ENCODE data around the gene SNRNP35.
"Not testable (repeated sequence)": the region's sequence is repeated elsewhere in the genome, so short reads cannot be mapped to it uniquely, and the experiment has no call there.

The SNRNP35 gene

DNA sequence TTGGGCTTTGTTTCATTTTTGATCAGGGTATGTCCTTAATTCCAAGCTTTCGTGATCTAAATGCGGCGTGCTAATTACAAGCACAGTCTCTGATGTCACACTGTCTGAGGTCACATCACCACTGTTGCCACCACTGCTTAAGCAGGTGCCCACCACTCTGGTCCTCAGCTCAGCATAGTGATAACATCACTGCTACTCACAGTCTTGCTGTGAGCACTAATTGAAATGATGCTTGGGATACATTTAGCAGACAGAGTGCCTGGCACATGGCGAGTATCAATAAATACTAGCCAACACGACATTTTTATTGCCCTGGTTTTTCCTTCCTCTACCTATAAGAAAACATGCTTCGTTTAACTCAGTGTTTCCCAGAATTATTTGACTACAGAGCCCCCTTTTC lies 29.3 kb upstream of the SNRNP35 start:
- TF ChIP-seq, protein P1, sequence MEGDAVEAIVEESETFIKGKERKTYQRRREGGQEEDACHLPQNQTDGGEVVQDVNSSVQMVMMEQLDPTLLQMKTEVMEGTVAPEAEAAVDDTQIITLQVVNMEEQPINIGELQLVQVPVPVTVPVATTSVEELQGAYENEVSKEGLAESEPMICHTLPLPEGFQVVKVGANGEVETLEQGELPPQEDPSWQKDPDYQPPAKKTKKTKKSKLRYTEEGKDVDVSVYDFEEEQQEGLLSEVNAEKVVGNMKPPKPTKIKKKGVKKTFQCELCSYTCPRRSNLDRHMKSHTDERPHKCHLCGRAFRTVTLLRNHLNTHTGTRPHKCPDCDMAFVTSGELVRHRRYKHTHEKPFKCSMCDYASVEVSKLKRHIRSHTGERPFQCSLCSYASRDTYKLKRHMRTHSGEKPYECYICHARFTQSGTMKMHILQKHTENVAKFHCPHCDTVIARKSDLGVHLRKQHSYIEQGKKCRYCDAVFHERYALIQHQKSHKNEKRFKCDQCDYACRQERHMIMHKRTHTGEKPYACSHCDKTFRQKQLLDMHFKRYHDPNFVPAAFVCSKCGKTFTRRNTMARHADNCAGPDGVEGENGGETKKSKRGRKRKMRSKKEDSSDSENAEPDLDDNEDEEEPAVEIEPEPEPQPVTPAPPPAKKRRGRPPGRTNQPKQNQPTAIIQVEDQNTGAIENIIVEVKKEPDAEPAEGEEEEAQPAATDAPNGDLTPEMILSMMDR (conservative IDR thresholded peaks at IDR 0.05; ENCODE audit: low read depth), result no peak
- no peak for DNase-seq (ENCODE audit: low spot score)
- ChIA-PET CTCF (no interaction called here), POLR2A (ENCODE audit: low non-redundant PET) (no interaction called here)
- no peak overlapping the region for H3K27ac ChIP-seq

DNA sequence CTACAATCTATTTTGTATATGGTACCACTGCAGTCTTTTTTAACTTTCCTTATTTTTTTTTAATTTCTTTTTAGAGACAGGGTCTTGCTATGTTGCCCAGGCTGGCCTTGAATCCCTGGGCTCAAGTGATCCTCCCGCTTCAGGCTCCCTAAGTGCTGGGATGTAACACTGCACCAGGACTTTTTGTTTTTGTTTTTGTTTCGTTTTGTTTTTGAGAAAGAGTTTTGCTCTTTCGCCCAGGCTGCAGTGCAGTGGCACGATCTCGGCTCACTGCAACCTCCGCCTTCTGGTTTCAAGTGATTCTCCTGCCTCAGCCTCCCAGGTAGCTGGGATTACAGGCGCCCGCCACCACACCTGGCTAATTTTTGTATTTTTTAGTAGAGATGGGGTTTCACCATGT lies 28.8 kb upstream of the SNRNP35 start:
- DNase-seq (ENCODE audit: low spot score); CTCF ChIA-PET; H3K27ac ChIP-seq; POLR2A ChIA-PET (ENCODE audit: low non-redundant PET): not testable (repeated sequence)

DNA sequence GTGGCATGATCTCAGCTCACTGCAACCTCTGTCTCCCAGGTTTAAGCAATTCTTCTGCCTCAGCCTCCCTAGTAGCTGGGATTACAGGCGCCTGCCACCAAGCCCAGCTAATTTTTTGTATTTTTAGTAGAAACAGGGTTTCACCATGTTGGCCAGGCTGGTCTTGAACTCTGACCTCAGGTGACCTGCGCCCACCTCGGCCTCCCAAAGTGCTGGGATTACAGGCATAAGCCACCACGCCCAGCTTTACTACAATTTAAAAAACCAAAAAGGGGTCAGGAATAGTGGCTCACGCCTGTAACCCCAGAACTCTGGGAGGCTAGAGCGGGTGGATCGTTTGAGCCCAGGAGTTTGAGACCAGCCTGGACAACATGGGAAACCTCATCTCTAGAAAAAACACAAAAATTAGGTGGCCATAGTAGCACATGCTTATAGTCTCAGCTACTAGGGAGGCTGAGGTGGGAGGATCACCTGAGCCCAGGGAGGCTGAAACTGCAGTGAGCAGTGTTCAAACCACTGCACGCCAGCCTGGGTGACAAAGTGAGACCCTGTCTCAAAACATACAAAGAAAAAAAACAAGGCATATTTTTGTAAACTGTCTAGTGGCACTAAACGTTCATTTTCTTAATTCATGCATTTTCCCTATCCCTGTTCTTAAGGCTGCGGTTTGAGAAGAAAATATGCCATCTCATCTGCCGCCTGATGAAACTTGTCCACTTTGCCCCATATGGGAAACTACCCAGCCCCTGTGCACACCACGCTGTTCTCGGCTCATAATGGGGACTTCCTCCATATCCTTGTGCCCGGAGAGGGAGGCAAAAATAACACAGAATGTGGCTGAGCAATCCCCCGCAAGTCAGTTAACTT lies 25.8 kb upstream of the SNRNP35 start:
- CTCF ChIA-PET, result interaction anchor here (0.5 to 0.7 kb wide), 2 partner anchors 10 to 95 kb away, joined by 7 to 13 read pairs; no protein-coding TSS in a partner anchor
- POLR2A ChIA-PET (ENCODE audit: low non-redundant PET); DNase-seq (ENCODE audit: low spot score): not testable (repeated sequence)
- peak overlapping the region; percentile 51 for H3K27ac ChIP-seq

DNA sequence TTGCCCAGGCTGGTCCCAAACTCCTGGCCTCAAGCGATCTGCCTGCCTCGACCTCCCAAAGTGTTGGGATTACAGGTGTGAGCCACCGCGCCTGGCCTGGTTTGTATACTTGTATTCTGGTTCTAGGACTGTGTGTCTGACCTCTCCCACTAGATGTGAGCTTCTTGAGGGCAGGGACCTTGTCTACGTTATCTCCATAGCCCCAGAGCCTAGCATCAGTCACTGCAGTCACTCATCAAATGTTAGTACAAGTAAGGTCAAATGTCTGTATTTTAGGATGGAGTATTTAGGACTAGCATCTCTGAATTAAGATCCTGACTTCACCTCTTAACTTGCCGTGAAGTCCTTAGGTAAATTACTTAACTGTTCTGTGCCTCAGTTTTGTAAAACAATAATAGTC lies 24.3 kb upstream of the SNRNP35 start:
- ChIA-PET POLR2A (ENCODE audit: low non-redundant PET) (interaction anchor here (0.5 to 0.6 kb wide), 2 partner anchors 10 to 53 kb away, joined by 3 to 4 read pairs; no protein-coding TSS in a partner anchor), CTCF (no interaction called here)
- H3K27ac ChIP-seq, result peak overlapping the region; percentile 51
- DNase-seq (ENCODE audit: low spot score), result no peak
- TF ChIP-seq, protein P1 (conservative IDR thresholded peaks at IDR 0.05; ENCODE audit: low read depth), result no peak

DNA sequence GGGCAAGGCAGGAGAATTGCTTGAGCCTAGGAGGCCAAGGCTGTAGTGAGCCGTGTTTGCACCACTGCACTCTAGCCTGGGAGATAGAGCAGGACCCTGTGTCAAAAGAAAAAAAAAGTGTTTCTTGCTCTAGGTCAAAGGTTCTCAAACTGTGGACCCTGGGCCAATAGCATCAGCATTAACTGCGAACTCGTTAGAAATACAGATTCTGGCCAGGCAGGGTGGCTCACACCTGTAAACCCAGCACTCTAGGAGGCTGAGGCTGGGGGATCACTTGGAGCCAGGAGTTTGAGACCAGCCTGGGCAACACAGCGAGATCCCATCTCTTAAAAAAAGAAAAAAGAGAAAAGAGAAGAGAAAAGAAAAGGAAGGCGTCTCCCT lies 22.3 kb upstream of the SNRNP35 start:
- peak overlapping the region; percentile 87 for H3K27ac ChIP-seq
- POLR2A ChIA-PET (ENCODE audit: low non-redundant PET), result no interaction called here
- CTCF ChIA-PET, result no interaction called here

DNA sequence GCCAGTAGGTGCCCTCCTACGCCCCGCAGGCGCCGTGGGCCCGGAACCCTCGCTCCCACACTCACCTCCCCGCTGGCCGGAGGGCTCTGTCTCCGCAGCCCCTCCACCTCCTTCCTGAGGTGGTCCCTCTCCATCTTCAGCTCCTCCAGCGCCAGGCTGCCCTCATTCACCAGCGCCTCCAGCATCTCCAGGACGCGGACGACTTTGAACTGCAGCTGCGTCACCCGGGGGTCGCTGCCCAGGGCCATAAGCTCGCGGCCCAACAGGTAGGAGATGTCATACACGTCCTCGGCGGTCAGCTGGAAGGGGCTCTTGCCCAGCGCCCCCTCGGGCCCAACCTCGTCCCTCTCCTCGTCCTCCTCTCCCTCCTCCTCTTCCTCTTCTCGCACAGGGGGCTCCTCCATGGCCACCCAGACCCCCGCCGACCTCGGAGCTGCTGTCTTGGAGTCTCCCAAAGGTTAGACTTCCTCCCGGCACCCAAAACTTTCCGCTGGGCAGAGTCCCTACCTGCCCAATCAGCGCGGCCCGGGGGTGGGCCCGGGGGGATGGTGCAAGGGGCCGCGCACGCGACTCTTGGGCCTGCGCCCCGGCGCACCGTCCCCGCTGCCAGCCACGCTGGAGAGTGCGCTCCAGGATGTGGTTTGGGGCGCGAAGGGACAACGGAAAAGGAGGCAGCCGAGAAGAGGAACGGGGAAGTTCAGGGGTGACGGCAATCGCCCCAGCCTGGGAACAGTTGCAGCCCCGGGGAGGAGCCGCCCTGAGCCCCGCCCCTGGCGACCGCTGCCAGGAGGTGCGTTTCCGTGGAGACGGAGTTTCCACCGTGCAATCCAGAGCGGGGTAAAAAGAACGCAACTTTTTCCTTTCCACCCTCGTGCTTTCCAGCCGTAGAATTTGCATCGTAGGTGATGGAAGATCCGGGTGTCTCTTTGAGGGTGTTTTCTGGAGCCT lies 21.6 kb upstream of the SNRNP35 start, which contains the start of gene RILPL2:
Gene RILPL2 (minus strand): TSS at position 668 of the 948 bp plus-strand sequence. CDS start 264 bp downstream, at position 404.
- CTCF ChIA-PET, result interaction anchor here (0.7 kb wide), 1 partner anchor 23 kb away, joined by 4 read pairs; no protein-coding TSS in a partner anchor
- POLR2A ChIA-PET (ENCODE audit: low non-redundant PET), result no interaction called here
- H3K27ac ChIP-seq, result peak within 1 kb of the TSS; percentile 87
- TF ChIP-seq, protein P1 (conservative IDR thresholded peaks at IDR 0.05; ENCODE audit: low read depth), result no peak
- DNase-seq (ENCODE audit: low spot score), result peak; percentile 89

More for the DNA sequence above, 22.3 kb upstream of the SNRNP35 start:
- DNase-seq (ENCODE audit: low spot score), result no peak
- TF ChIP-seq, protein P1 (conservative IDR thresholded peaks at IDR 0.05; ENCODE audit: low read depth), result no peak

DNA sequence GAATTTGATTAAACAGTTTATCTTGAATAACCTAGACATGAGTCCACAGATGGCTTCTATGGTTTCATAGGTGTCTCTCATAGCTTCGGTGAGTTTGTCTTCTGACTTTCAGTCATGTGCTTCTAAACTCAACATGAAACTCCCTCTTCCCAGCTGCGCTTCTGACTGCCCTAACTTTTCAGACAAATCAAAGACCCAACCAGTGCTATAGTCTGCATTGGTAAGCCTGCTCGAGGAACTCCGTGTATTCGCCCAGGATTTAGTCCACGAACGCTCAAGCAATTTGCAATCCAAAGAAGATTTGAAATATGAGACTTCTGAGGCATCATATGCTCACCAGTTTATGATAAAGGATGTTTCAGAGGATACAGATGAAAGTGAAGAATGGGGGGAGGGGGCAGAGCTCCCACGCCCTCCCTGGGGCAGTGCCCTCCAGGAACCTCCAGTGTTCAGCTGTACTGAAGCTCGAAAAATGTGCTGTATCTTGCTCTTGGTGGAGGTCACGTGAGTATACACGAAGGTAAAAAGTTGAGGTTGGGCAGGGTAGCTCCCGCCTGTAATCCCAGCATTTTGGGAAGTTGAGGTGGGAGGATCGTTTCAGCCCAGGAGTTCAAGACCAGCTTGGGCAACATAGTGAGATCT lies 16.3 kb upstream of the SNRNP35 start:
- DNase-seq (ENCODE audit: low spot score), result no peak
- ChIA-PET CTCF (interaction anchor here (0.5 kb wide), 1 partner anchor 9 kb away, joined by 13 read pairs; no protein-coding TSS in a partner anchor), POLR2A (ENCODE audit: low non-redundant PET) (no interaction called here)
- no peak overlapping the region for H3K27ac ChIP-seq
- TF ChIP-seq, protein P1 (conservative IDR thresholded peaks at IDR 0.05; ENCODE audit: low read depth), result no peak

Data from RWPE1 (cell line).